Stomach (tissue), 9 donors: ENCODE results near the gene TOM1. TPM values are rescaled to one million over a fixed set of nuclear protein-coding genes. Genes with fewer than 3 reads are reported as not detected.
"Not testable (repeated sequence)": the region's sequence is repeated elsewhere in the genome, so short reads cannot be mapped to it uniquely, and the experiment has no call there.

ENCODE experiments used
- DNase-seq, 2 donors: peaks; one replicate each; pipeline versions ENCODE4 v3.0.0 to v3.0.0-alpha.2; 2013 to 2019
- H3K27ac ChIP-seq, 5 donors: fragments of 200-600 bp in 4 of 5; sonication (generic) in 4 of 5; one replicate each; pipeline ENCODE4 v1.5.1; 2013 to 2019; ENCODE audit warnings: mild to moderate bottlenecking in 1 of 5, moderate library complexity in 1 of 5
- H3K27me3 ChIP-seq, 3 donors: fragments of 200-600 bp; sonication (generic); one replicate each; pipeline ENCODE4 v1.5.1; 2017 to 2019; ENCODE audit warnings: mixed run types in 1 of 3
- H3K36me3 ChIP-seq, 4 donors: fragments of 200-600 bp; sonication (generic); 1 replicate in 3 of 4; 2 replicates in 1 of 4; pipeline ENCODE4 v1.5.1; 2016 to 2019
- H3K4me1 ChIP-seq, 4 donors: fragments of 200-600 bp; sonication (generic); one replicate each; pipeline ENCODE4 v1.5.1; 2016 to 2019
- H3K4me3 ChIP-seq, 4 donors: fragments of 200-600 bp; sonication (generic) in 3 of 4; one replicate each; pipeline ENCODE4 v1.5.1; 2016 to 2019; ENCODE audit warnings: mild to moderate bottlenecking in 1 of 4
- H3K9me3 ChIP-seq, 4 donors: fragments of 200-600 bp; sonication (generic); one replicate each; pipeline ENCODE4 v1.5.1; 2016 to 2019
- CTCF ChIP-seq, 7 experiments: fragments of 450-650 bp in 4 of 7; fragments of 200-600 bp in 3 of 7; sonication (generic) in 3 of 7; IDR thresholded peaks; one replicate each; pipeline ENCODE4 v1.5.1; 2016 to 2019; ENCODE audit warnings: antibody characterized with exemption in 7 of 7, control low read depth in 2 of 7, mild to moderate bottlenecking in 1 of 7
- EP300 ChIP-seq: sonication (generic); formaldehyde crosslinking; IDR thresholded peaks from one replicate; pipeline ENCODE4 v1.6.1; 2017; ENCODE audit warnings: antibody characterized with exemption
- POLR2A ChIP-seq, 4 donors: fragments of 450-650 bp; IDR thresholded peaks; one replicate each; pipeline ENCODE4 v1.6.1; 2016; ENCODE audit warnings: antibody characterized with exemption in 4 of 4, control low read depth in 2 of 4, mild to moderate bottlenecking in 1 of 4, moderate library complexity in 1 of 4
- POLR2AphosphoS5 ChIP-seq, 3 donors: sonication (generic); formaldehyde crosslinking; IDR thresholded peaks; one replicate each; pipeline ENCODE4 v1.6.1; 2016; ENCODE audit warnings: antibody characterized with exemption in 3 of 3
- WGBS, 5 donors: extraction: QIAGEN DNeasy Blood & Tissue Kit in 3 of 5; methylation state at CpG; one replicate each; pipeline versions ENCODE4 v1.1.5 to v1.1.7; 2013 to 2018; 5-methylcytosine and 5-hydroxymethylcytosine counted together
- intact Hi-C: fragments of 100-400 bp; cut with DNase I; formaldehyde crosslinking; loops from one replicate; pipeline ENCODE4 v1.15.1; 2023; ENCODE audit warnings: low total_unique reads
- polyA plus RNA-seq, 3 donors: library from polyadenylated mRNA; stranded (reverse); fragments of 200-250 nt; gene quantifications; one replicate each; pipeline ENCODE4 v1.2.3, GENCODE V29; 2013
- small RNA-seq, 4 donors: library from RNA; depleted of rRNA; stranded (forward); fragments of <200 nt; gene quantifications; one replicate each; pipeline ENCODE3, GENCODE V24; 2016
- total RNA-seq, 5 donors: library from RNA; depleted of rRNA; stranded (reverse); fragments of >200 nt; gene quantifications; one replicate each; pipeline versions ENCODE4 v1.1.0 to v1.2.3, GENCODE V29; 2014 to 2016
- donor health status: healthy with polysubstance abuse.
- donor health status: Bipolar disorder and iron deficiency.
- donor health status: healthy.

Gene TOM1
- total and polyA plus RNA-seq, 8 donors: 17.3 to 150 (median 40.5) TPM

DNA sequence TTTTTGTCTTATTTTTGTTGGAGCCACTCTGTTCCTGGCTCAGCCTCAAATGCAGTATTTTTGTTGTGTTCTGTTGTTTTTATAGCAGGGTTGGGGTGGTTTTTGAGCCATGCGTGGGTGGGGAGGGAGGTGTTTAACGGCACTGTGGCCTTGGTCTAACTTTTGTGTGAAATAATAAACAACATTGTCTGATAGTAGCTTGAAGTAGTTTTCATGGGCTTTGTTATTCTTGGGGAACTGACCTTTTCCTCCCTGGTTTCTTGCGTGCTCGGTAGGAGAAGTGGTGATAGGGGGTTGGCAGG, 94.3 kb downstream of the TOM1 start:
- WGBS, 5 donors: 25 to 40% (median 31%) methylated on average over 4 of the region's 4 CpGs
- DNase-seq: no peak
- Histone ChIP-seq H3K4me1 (peaks cover 0 to 11% (median 0%) of the 10 kb centered on the region in 4 donors), H3K27ac (no peak overlapping the region), H3K9me3 (no peaks in the 10 kb centered on the region), H3K27me3 (no peaks in the 10 kb centered on the region), H3K36me3 (peaks cover 0 to 34% (median 14%) of the 10 kb centered on the region in 4 donors), H3K4me3 (no peak overlapping the region)
- no peak for TF ChIP-seq POLR2A (IDR thresholded peaks at IDR 0.05)
- TF ChIP-seq EP300: no peak
- no peak for TF ChIP-seq POLR2AphosphoS5 (IDR thresholded peaks at IDR 0.05)
- no peak for TF ChIP-seq CTCF (IDR thresholded peaks at IDR 0.05)
- intact Hi-C loops: no loop called here

DNA sequence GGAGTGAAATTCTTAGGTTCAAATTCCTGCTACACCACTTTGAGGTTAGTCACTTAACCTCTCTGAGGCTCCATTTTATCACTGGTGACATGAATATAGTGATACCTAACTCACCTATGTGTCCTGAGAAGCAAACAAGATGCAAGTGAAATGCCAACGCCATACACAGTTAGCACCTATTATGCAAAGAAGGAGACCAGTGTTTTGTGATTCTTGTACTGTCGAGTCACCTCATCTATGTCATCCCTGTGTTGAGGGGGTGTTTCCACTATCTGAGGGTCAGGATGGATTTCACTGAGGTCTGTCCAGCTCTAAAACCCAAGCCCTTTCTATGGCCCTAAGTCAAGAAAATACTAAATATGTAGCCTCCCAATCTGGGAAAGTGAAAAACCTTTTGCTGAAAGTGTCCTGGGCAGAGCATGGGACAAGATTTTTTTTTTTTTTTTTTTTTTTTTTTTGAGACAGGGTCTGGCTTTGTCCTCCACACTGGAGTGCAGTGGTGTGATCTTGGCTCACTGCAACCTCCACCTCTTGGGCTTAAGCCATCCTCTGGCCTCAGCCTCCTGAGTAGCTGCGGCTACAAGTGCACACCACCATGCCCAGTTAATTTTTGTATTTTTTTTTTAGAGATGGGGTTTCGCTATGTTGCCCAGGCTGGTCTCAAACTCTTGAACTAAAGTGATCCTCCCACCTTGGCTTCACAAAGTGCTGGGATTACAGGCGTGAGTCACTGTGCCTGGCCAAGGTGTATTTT, 95.3 kb downstream of the TOM1 start:
- 87 to 95% (median 94%) methylated on average over 5 of the region's 5 CpGs for WGBS, 5 donors
- Histone ChIP-seq H3K4me1 (peaks cover 0 to 17% (median 5%) of the 10 kb centered on the region in 4 donors), H3K9me3 (no peaks in the 10 kb centered on the region), H3K36me3 (peaks cover 0 to 28% (median 10%) of the 10 kb centered on the region in 4 donors), H3K4me3 (no peak overlapping the region), H3K27ac (no peak overlapping the region), H3K27me3 (no peaks in the 10 kb centered on the region)
- TF ChIP-seq POLR2AphosphoS5 (IDR thresholded peaks at IDR 0.05): no peak
- no peak for TF ChIP-seq POLR2A (IDR thresholded peaks at IDR 0.05)
- TF ChIP-seq CTCF (IDR thresholded peaks at IDR 0.05): no peak
- intact Hi-C loops: no loop called here
- no peak for DNase-seq

DNA sequence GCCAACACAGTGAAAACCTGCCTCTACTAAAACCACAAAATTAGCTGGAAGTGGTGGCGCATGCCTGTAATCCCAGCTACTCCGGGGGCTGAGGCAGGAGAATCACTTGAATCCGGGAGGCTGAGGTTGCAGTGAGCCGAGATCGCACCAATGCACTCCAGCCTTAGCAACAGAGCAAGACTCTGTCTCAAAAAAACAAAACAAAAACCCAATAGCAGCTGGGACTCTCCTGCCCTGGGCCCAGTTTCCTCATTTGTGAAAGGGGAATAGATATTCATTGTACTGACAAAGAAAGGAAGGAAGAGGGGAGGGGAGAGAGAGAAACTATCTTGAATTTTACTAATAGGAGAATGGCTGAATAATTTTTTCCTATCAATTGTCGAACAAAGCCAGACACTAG, 96.9 kb downstream of the TOM1 start:
- H3K27me3 ChIP-seq, intact Hi-C loops, H3K4me3 ChIP-seq, H3K9me3 ChIP-seq, DNase-seq: not testable (repeated sequence)
- peak overlapping the region in 2 of 5 donors; percentile 28 for H3K27ac ChIP-seq
- H3K4me1 ChIP-seq: peaks cover 5 to 32% (median 19%) of the 10 kb centered on the region in 4 donors
- WGBS, 5 donors: 68 to 84% (median 80%) methylated on average over 6 of the region's 6 CpGs
- peaks cover 0 to 18% (median 4%) of the 10 kb centered on the region in 4 donors for H3K36me3 ChIP-seq

GRCh38 chr22:35397095-35397904, 97.6 kb downstream of the TOM1 start:
- 66 to 71% (median 66%) methylated on average over 13 of the region's 13 CpGs for WGBS, 5 donors
- no peaks in the 10 kb centered on the region for H3K9me3 ChIP-seq
- no peak overlapping the region for H3K4me3 ChIP-seq
- no peaks in the 10 kb centered on the region for H3K27me3 ChIP-seq
- peaks cover 0 to 15% (median 4%) of the 10 kb centered on the region in 4 donors for H3K36me3 ChIP-seq
- peak in 1 of 2 donors; percentile 51 for DNase-seq
- H3K4me1 ChIP-seq: peaks cover 5 to 38% (median 23%) of the 10 kb centered on the region in 4 donors
- TF ChIP-seq EP300: no peak
- TF ChIP-seq POLR2A (IDR thresholded peaks at IDR 0.05): no peak
- no peak for TF ChIP-seq CTCF (IDR thresholded peaks at IDR 0.05)
- no peak for TF ChIP-seq POLR2AphosphoS5 (IDR thresholded peaks at IDR 0.05)
- intact Hi-C loops: no loop called here
- H3K27ac ChIP-seq: peak overlapping the region in 2 of 5 donors; percentile 28

Small RNA genes within 50 kb of the gene (small RNA-seq; reads per million reads assigned to genes)
- gene MIR3909 (0.30 to 1.3 (median 0.57) reads per million in 4 donors), gene MIR6069 (0 reads per million in 4 donors)

Other genes with a start within 250 kb of the TOM1 start
- gene ISX, start 233.7 kb upstream of the TOM1 start, total RNA-seq: 10 to 100 TPM in 1 of 5 donors, under 1 TPM in 1, not detected in 3; 0.55 to 53.0 TPM
- not detected for gene ISX, start 233.7 kb upstream of the TOM1 start, polyA plus RNA-seq
- gene HMGXB4, start 42.4 kb upstream of the TOM1 start, total RNA-seq: 10 to 100 TPM; 13.3 to 31.0 (median 17.9) TPM
- gene HMGXB4, start 42.4 kb upstream of the TOM1 start, polyA plus RNA-seq: 1 to 10 TPM; 4.8 to 8.6 (median 5.9) TPM
- gene HMOX1, start 81.2 kb downstream of the TOM1 start, total RNA-seq: 10 to 100 TPM in 2 of 5 donors, 1 to 10 TPM in 2, not detected in 1; 2.2 to 23.3 (median 9.2) TPM
- gene HMOX1, start 81.2 kb downstream of the TOM1 start, polyA plus RNA-seq: 100 to 1,000 TPM in 1 of 3 donors, 10 to 100 TPM in 1, 1 to 10 TPM in 1; 6.5 to 106 (median 21.5) TPM
- 10 to 100 TPM; 17.5 to 74.5 (median 25.2) TPM for gene MCM5, start 100.2 kb downstream of the TOM1 start, total RNA-seq
- gene MCM5, start 100.2 kb downstream of the TOM1 start, polyA plus RNA-seq: 10 to 100 TPM; 13.0 to 19.9 (median 16.8) TPM
- gene RASD2, start 240.9 kb downstream of the TOM1 start, total RNA-seq: 1 to 10 TPM in 1 of 5 donors, under 1 TPM in 4; 0.43 to 3.6 (median 0.58) TPM
- 1 to 10 TPM in 1 of 3 donors, under 1 TPM in 2; 0.68 to 2.9 (median 0.76) TPM for gene RASD2, start 240.9 kb downstream of the TOM1 start, polyA plus RNA-seq